ENCODE measurements around the gene NAA15.
"Not testable (repeated sequence)": the region's sequence is repeated elsewhere in the genome, so short reads cannot be mapped to it uniquely, and the experiment has no call there.

NAA15 gene

GRCh38 chr4:139297001-139297410 lies 4.3 kb upstream of the NAA15 start:
- DNase-seq (ENCODE audit: low spot score) (no peak), FAIRE-seq (no peak)

GRCh38 chr4:139299536-139299935 lies 1.8 kb upstream of the NAA15 start:
- FAIRE-seq (no peak), DNase-seq (ENCODE audit: low spot score) (no peak)

GRCh38 chr4:139300431-139301112 lies 733 bp upstream of the NAA15 start:
- DNase-seq (ENCODE audit: low spot score), result peak; percentile 5
- FAIRE-seq, result no peak

GRCh38 chr4:139301821-139302611 lies 711 bp downstream of the NAA15 start, which contains the start of gene NDUFC1:
Gene NDUFC1, minus strand, starts transcription at chr4:139302477. Its CDS starts 6,679 bp downstream, at chr4:139295798.
- DNase-seq (ENCODE audit: low spot score) (peak; percentile 26), FAIRE-seq (no peak)

- DNase-seq (ENCODE audit: low spot score) (no peak), FAIRE-seq (no peak)
These were observed 3.6 kb downstream of the NAA15 start for GRCh38 chr4:139304920-139305319.

GRCh38 chr4:139311909-139312308 lies 10.6 kb downstream of the NAA15 start:
- FAIRE-seq, result no peak
- DNase-seq (ENCODE audit: low spot score), result no peak

GRCh38 chr4:139312552-139313332 lies 11.4 kb downstream of the NAA15 start:
- DNase-seq (ENCODE audit: low spot score), result no peak
- FAIRE-seq, result no peak

GRCh38 chr4:139313414-139313813 lies 12.1 kb downstream of the NAA15 start:
- not testable (repeated sequence) for DNase-seq (ENCODE audit: low spot score); FAIRE-seq

GRCh38 chr4:139314047-139314800 lies 12.9 kb downstream of the NAA15 start:
- no peak for DNase-seq (ENCODE audit: low spot score)
- FAIRE-seq, result no peak

- FAIRE-seq (no peak), DNase-seq (ENCODE audit: low spot score) (no peak)
These were observed 13.9 kb downstream of the NAA15 start for GRCh38 chr4:139315221-139315675.

- DNase-seq (ENCODE audit: low spot score) (no peak), FAIRE-seq (no peak)
These were observed 15.4 kb downstream of the NAA15 start for GRCh38 chr4:139316733-139317132.

- FAIRE-seq, result no peak
These were observed 16.3 kb downstream of the NAA15 start for GRCh38 chr4:139317635-139318034.

GRCh38 chr4:139319571-139319970 lies 18.3 kb downstream of the NAA15 start:
- FAIRE-seq, result no peak

More at GRCh38 chr4:139317635-139318034, 16.3 kb downstream of the NAA15 start:
- no peak for DNase-seq (ENCODE audit: low spot score)

GRCh38 chr4:139322070-139322469 lies 20.8 kb downstream of the NAA15 start:
- not testable (repeated sequence) for DNase-seq (ENCODE audit: low spot score); FAIRE-seq

More at GRCh38 chr4:139319571-139319970, 18.3 kb downstream of the NAA15 start:
- no peak for DNase-seq (ENCODE audit: low spot score)

- FAIRE-seq; DNase-seq (ENCODE audit: low spot score): not testable (repeated sequence)
These were observed 21.2 kb downstream of the NAA15 start for GRCh38 chr4:139322541-139322940.

GRCh38 chr4:139324620-139325019 lies 23.3 kb downstream of the NAA15 start:
- FAIRE-seq (no peak), DNase-seq (ENCODE audit: low spot score) (no peak)

GRCh38 chr4:139329665-139330200 lies 28.4 kb downstream of the NAA15 start:
- no peak for FAIRE-seq
- no peak for DNase-seq (ENCODE audit: low spot score)

- FAIRE-seq (no peak), DNase-seq (ENCODE audit: low spot score) (no peak)
These were observed 29.0 kb downstream of the NAA15 start for GRCh38 chr4:139330283-139330682.

GRCh38 chr4:139331185-139331584 lies 29.9 kb downstream of the NAA15 start:
- FAIRE-seq, result no peak

GRCh38 chr4:139333046-139333445 lies 31.7 kb downstream of the NAA15 start:
- DNase-seq (ENCODE audit: low spot score) (no peak), FAIRE-seq (no peak)

More at GRCh38 chr4:139331185-139331584, 29.9 kb downstream of the NAA15 start:
- no peak for DNase-seq (ENCODE audit: low spot score)

All from urothelium cell line (cell line).